GM18861 (cell line): Measurements from ENCODE around the gene VSIG10.
"Not testable (repeated sequence)": the region's sequence is repeated elsewhere in the genome, so short reads cannot be mapped to it uniquely, and the experiment has no call there.

ENCODE experiments used
- ATAC-seq: cut with Tn5 transposase; IDR thresholded peaks from one replicate; pipeline ENCODE4 v1.9.1; 2021; ENCODE audit not compliant: unreplicated experiment

VSIG10 gene, protein sequence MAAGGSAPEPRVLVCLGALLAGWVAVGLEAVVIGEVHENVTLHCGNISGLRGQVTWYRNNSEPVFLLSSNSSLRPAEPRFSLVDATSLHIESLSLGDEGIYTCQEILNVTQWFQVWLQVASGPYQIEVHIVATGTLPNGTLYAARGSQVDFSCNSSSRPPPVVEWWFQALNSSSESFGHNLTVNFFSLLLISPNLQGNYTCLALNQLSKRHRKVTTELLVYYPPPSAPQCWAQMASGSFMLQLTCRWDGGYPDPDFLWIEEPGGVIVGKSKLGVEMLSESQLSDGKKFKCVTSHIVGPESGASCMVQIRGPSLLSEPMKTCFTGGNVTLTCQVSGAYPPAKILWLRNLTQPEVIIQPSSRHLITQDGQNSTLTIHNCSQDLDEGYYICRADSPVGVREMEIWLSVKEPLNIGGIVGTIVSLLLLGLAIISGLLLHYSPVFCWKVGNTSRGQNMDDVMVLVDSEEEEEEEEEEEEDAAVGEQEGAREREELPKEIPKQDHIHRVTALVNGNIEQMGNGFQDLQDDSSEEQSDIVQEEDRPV

DNA sequence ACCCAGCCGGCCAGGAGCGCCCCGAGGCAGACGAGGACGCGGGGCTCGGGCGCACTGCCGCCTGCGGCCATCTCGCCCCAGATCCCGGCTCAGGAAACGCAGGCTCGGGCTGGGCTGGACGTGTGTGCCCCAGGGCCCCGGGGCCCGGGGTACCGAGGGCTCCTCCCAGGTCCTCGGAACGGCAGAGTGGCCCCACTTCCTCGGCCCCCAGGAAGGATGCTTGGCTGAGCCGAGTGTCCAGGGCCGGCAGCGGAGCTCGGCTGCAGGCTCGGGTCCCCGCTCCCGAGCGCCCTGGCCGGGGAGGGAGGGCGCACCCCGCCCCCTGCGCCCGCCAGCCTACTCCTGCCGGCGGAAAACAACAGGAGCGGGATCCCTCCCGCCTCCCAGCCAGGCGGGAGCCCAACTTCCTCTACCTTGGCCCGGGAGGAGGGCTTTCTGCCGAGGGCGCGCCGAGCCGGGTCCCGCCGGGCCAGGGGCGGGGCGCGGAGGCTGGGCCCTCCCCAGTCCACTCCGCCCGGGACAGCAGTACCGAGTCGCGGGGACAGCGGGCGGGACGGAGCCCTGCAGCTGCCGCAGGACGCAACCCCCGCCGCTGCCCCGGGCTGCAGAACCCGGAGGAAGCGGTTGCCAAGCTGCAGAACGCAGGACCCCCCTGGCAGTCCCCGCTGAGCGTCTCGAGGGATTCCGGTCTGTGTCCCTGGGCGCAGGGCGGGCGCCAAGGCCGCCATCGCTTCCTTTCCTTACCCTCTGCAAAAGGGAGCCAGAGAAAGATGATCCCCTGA, at the start of gene VSIG10:
TSS of gene VSIG10 (minus strand) at position 411 of the 782 bp plus-strand sequence. CDS start at position 71, 340 bp downstream.
- ATAC-seq: no peak

DNA sequence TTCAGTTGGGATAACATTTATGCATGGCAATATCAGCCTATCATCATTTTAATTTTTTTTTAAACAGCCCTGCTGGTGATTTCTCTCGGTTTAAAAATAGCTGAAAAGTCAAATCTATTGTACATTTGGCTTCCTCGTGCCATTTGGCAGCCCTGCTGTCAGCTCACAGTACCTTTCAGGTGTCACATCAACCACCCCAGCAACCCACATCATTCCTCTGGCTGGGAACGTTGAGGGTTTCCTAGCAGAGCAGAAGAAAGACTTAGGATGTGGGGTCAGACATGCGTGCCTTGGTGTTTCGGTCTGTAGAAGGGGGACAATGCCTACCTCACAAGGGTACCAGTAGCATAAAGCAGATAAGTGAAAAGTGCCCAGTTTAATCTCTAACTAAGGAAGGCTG, 47.9 kb upstream of the VSIG10 start:
- no peak for ATAC-seq

DNA sequence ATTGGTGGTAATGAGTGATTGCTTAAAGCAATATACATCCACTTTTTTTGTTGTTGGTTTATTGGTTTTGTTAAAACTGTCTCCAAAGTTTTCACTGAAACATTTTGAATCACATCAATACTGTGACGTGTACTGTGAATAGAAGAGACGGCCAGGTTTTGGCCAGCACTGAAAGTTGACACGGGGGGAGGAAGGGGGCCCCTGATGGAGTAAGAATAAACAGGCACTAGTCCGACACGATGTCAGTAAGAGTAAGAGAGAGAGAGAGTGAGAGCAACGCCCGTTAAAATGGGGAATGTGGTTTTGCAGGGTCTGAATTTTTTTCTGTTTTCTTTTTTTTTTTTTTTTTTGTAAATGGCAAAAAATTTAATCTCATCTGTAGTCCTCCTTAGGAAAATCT, 46.8 kb upstream of the VSIG10 start:
- no peak for ATAC-seq

DNA sequence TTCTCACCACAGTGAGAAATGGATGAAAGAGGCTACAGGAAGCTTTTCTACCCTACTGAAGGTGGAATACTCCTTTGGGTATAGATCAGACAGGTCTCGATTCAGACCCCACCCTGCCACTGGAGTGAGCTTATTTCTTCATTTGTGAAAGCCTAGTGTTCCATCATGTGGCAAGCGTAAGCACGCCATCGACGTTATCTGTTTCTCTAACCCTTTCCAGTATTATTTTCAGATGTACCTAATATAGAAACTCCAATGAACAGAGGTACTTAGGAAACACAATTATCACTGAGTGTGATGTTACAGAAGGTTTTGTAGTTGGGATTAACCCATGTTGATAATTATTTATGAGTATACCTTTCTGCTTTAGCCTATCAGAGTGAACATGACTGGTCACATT, 44.5 kb upstream of the VSIG10 start:
- ATAC-seq: no peak

DNA sequence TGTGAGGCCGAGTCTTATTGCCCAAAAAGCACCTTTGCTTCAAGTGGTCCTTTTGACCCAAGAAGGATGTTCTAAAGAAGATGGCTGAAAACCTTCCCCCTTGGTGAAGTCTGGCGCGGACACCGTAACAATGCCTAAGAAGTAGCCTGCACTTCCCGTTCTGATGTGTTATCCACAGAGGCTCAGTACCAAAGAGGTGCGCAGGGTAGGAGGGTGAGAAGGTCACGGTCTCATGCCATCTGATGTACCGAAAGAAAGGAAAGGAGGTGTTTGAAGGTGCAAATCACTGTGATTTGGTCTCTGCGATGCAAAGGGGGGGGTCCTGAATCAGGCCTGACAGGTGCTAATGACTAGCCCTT, 42.0 kb upstream of the VSIG10 start:
- no peak for ATAC-seq

DNA sequence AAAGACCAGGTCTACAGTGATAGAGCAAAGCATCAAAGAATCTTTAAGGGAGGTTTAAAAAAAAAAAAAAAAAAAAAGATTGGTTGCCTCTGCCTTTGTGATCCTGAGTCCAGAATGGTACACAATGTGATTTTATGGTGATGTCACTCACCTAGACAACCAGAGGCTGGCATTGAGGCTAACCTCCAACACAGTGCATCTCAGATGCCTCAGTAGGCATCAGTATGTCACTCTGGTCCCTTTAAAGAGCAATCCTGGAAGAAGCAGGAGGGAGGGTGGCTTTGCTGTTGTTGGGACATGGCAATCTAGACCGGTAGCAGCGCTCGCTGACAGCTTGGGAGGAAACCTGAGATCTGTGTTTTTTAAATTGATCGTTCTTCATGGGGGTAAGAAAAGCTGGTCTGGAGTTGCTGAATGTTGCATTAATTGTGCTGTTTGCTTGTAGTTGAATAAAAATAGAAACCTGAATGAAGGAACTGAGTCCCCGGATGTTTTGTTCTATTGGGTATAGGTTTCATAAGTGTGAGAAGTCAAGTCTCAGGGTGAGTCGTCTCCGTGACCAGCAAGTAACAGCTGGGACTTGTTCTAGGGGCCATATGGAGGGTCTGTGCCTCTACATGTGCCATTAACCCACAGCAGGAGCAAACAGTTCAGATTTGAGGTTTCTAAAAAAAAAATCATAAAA, 41.4 kb upstream of the VSIG10 start:
- no peak for ATAC-seq

DNA sequence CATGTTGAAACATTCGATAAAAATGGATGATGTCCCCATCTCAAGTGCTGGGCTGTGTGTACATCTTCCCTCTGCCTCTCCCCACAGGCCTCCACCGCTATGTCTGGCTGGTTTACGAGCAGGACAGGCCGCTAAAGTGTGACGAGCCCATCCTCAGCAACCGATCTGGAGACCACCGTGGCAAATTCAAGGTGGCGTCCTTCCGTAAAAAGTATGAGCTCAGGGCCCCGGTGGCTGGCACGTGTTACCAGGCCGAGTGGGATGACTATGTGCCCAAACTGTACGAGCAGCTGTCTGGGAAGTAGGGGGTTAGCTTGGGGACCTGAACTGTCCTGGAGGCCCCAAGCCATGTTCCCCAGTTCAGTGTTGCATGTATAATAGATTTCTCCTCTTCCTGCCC, 40.7 kb upstream of the VSIG10 start:
- no peak for ATAC-seq

DNA sequence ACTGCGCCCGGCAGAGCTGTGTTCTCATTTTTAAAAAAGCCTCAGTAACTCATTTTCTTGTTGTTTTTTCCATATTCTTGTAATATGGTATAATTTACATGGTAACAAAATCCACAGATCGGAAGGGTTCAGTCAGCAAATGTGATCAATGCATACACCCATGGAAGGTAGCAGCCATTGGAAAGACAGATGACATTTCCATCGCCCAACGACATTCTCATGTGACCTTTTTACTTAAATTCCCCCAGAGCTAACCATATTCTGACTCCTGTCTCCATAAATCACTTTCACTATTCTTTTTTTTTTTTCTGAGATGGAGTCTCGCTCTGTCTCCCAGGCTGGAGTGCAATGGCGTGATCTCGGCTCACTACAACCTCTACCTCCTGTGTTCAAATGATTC, 37.0 kb upstream of the VSIG10 start:
- ATAC-seq: no peak

DNA sequence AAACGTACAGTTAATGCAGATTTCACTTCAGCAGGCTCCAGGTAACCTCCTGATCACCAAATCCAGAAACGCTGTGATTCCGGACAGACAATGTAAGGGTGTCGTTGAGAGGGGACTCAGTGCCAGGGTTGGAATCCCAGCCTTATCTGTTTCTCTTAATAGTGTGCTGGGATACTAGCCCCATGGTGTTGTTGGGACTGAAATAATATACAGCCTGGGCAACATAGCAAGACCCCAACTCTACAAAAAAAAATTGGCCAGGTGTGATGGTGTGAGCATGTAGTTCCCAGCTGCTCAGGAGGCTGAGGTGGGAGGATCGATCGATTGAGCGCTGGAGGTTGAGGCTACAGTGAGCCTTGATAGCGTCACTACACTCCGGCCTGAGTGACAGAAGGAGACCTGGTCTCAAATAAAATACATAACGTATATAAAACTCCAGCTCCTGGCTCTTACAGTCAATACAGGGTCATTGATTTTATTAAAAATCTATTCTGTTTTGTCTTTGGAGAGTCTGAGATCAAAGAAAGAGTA, 33.4 kb upstream of the VSIG10 start:
- ATAC-seq: no peak

DNA sequence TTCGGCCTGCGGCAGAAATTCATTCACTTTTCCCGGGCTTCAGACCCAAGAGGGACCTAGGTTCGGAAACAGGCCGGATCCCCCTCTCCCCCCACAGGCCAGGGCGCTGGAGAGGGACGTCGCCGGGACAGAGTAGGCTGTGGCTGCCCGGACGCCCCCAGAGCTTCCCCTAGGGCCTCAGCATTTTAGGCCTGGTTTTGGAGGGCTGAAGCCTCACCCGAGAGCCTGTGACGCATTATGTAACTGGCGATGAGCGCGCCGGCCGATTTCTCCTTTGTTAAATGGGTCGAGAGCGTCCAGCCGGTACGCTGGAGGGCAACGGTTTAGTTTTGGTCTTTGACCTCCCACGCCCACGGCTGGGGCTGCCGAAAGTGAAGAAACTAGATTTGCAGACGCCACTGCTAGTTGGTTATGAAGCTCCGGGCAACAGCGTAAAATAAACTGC, 32.8 kb upstream of the VSIG10 start:
- ATAC-seq: no peak

DNA sequence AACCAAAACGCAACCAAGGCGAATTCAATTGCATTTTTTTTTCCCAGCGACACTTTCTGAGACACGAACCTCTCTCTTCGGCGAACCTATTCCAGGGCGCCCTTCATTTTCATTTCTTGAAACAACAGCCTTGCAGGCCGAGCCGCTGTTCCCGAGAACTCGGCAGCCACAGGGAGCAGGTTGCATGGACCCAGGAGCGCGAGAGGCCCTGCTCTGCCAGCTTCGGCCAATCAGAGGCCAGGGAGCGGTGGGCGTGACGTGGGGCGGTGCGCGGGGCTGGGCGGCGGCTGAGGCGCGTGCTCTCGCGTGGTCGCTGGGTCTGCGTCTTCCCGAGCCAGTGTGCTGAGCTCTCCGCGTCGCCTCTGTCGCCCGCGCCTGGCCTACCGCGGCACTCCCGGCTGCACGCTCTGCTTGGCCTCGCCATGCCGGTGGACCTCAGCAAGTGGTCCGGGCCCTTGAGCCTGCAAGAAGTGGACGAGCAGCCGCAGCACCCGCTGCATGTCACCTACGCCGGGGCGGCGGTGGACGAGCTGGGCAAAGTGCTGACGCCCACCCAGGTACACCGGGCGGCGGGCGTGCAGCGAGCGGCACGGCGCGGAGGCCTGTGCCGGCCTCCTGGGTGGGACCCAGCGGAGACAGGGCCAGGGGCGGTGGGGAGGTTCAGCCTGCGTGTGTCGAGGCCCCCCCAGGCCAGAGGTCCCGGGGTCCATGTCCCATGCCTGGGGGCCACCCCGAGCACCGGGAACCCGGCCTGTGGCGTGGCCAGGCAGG, 32.2 kb upstream of the VSIG10 start, which contains the start of gene PEBP1:
TSS of gene PEBP1 (plus strand) at position 337 of the 771 bp plus-strand sequence. CDS start at position 423, 86 bp downstream.
- ATAC-seq: peak; percentile 94

DNA sequence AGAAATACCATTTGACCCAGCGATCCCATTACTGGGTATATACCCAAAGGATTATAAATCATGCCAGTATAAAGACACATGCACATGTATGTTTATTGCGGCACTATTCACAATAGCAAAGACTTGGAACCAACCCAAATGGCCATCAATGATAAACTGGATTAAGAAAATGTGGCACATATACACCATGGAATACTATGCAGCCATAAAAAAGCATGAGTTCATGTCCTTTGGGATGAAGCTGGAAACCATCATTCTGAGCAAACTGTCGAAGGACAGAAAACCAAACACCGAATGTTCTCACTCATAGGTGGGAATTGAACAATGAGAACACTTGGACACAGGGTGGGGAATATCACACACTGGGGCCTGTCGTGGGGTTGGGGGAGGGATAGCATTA, 25.6 kb upstream of the VSIG10 start:
- not testable (repeated sequence) for ATAC-seq

DNA sequence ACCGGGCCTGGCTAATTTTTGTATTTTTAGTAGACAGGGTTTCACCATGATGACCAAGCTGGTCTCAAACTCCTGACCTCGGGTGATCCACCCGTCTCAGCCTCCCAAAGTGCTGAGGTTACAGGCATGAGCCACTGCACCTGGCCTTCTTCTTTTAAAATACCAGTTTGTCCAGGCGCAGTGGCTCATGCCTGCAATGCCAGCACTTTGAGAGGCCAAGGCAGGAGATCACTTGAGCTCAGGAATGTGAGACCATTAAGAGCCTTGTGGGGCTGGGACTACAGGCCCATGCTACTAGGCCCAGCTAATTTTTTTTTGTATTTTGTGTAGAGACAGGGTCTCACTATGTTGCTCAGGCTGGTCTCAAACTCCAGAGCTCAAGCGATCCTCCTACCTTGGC, 24.1 kb upstream of the VSIG10 start:
- no peak for ATAC-seq

DNA sequence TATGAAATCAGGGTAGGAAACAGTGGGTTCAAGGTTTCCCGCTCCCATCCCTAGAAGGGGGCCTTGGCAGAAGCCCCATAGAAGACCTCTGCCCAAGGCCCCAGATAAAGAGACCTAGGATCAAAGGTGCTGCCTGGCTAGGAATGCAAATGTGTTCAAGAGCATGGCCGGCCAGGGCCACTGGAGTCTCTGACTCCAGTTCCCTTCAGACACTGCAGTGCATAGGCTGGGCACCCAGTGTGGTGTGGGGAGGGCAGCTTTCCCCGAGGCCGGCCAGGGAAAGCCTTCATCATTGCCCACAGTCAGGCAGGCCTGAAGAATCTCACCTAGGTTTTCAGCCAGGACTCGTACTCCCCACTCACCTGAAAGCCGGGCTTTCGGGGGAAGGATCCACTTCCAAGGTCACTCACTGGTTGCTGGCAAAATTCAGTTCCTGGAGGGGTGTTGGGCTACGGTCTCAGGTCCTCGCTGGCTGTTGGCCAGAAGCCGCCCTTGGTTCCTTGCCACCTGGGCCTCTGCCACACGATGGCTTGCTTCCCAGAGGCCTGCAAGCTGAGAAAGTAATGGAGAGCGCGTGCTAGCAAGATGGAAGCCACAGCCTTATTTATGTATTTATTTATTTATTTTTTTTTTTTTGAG, 22.4 kb upstream of the VSIG10 start:
- ATAC-seq: no peak

DNA sequence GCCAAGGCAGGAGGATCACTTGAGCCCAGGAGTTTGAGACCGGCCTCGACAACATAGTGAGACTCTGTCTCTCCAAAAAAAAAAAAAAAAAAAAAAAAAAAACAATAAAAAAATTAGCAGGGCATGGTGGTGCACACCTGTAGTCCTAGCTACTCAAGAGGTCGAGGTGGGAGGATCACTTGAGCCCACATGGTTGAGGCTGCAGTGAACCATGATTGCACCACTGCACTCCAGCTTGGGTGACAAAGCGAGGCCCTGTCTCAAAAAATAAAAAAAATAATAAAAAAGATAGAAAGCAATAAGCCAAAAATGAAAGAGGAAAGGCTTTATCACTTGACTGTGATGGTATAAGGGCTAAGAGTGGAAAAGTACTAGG, 21.9 kb upstream of the VSIG10 start:
- ATAC-seq: no peak

DNA sequence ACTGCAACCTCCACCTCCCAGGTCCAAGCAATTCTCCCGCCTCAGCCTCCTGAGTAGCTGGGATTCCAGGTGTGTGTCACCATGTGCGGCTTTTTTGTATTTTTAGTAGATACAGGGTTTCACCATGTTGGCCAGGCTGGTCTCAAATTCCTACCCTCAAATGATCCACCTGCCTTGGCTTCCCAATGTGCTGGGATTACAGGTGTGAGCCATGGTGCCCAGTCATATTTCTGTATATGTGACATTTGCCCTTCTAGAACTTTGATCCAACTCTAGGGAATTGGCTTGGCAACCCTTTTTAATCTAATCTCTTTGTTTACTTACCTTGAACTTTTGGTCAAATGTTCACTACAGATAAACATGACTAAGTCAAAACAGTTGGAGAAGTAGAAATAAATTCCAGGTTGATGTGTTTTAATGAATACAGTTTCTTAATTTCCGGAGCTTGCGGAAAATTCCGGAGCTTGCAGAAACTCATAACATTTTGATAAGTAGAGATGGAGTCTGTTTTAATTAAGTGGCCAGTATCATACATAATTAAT, 20.6 kb upstream of the VSIG10 start:
- no peak for ATAC-seq

DNA sequence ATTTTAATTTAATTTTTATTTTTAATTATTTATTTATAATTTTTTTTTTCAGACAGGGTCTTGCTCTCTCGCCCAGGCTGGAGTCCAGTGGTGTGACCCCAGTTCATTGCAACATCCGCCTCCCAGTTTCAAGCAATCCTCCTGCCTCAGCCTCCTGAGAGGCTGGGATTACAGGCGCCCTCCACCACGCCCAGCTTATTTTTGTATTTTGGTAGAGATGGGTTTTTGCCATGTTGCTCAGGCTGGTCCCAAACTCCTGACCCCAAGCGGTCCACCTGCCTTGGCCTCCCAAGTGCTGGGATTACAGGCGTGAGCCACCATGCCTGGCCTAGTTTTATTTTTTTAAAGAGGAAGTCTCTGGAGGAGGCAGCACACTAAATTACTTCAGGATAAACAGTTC, 18.5 kb upstream of the VSIG10 start:
- ATAC-seq: no peak

DNA sequence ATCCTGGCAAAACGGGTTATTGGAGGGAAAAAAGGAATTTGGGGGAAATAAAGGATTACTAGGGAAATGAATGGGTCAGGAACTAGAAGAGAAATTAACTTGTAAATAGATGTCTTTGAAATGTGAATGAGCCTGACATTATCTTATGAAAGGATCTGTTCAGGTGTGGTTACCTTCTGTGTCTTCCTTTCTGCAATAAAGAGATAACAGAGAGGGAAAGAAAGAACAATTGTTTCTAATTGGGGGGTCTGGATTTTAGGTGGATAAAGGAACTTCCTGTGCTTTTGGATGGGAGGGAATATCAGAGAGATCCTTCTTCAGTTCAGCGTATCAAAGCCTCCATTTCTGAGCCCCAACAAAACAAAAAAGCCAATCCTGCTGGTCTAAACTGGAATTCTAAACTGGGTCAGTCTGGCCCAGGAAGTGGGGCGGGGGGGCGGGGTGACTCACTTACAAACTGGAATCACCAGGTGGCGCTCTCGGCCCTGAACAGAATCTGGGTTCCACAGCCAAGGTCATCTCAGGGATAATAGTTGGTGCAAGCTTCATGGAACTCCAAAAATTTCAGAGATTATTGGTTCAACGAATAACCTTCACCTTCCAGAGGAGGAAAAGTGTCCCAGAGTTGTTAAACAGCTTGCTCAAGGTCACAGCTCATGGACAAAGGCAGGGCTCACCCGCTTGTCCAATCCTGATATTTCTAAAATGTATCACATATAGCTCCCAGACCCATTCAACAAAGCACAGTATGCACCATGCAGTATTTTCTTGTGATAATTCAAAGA, 17.0 kb upstream of the VSIG10 start:
- ATAC-seq: no peak

DNA sequence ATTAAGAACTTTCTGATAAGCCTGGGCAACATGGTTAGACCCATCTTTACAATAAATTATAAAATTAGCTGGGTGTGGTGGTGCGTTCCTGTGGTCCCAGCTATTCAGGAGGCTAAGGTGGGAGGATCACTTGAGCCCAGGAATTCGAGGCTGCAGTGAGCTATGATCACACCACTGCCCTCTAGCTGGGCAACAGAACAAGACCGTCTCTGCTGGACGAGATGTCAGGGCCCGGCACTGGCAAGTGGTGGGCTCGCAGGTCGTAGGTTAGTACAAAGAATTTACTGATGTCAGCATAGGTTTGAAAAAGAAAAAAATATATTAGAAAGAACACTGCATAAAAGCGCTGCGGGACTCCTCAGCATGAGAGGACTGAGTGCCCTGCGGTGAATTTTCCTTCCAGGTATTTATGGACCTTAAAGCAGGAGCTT, 15.7 kb upstream of the VSIG10 start:
- no peak for ATAC-seq
